A549 (cell line): ENCODE data around the gene LSS. TPM values are rescaled to one million over a fixed set of nuclear protein-coding genes. Genes with fewer than 3 reads are reported as not detected.

Source experiments
- ATAC-seq, 2 experiments: fragments of 200-7000 bp in 1 of 2; fragments of >200 bp in 1 of 2; cut with Nextera tagmentation in 1 of 2; cut with Tn5 transposase in 1 of 2; 3 replicates each; pipeline versions ENCODE4 v1.8.0 to v1.9.1; 2018 to 2020; ENCODE audit warnings: mild to moderate bottlenecking in 1 of 2, moderate library complexity in 1 of 2
- CTCF ChIA-PET: fragments of 300-600 bp; sonication (Branson Sonifier 250); formaldehyde crosslinking; extraction: SDS; loops from one replicate; lab custom pipeline; 2021; ENCODE audit warnings: antibody characterized with exemption, inconsistent platforms; lab: Yijun Ruan, JAX
- POLR2A ChIA-PET: fragments of 350-600 bp; formaldehyde crosslinking; extraction: SDS; loops from one replicate; lab custom pipeline; 2021; ENCODE audit warnings: antibody characterized with exemption, inconsistent platforms; lab: Yijun Ruan, JAX
- DNase-seq, 2 experiments: peaks; one replicate each; pipeline versions ENCODE4 v3.0.0 to v3.0.0-alpha.2; 2011 to 2016; ENCODE audit warnings: low read depth in 1 of 2, low spot score in 1 of 2
- FAIRE-seq: peaks from 2 replicates; lab custom pipeline; 2011; peaks lifted over from hg19 to GRCh38; lab: Jason Lieb, UNC
- H3K27ac ChIP-seq, 2 experiments: fragments of >200 bp; sonication (Bioruptor Twin); formaldehyde crosslinking; 3 replicates each; pipeline ENCODE4 v1.5.1; 2016 to 2017
- H3K4me1 ChIP-seq: fragments of >200 bp; sonication (Bioruptor Twin); formaldehyde crosslinking; 3 replicates; pipeline ENCODE4 v1.6.1; 2016
- H3K4me2 ChIP-seq: fragments of >200 bp; sonication (Bioruptor Twin); formaldehyde crosslinking; 3 replicates; pipeline ENCODE4 v1.6.1; 2016
- H3K4me3 ChIP-seq: fragments of >200 bp; sonication (Bioruptor Twin); formaldehyde crosslinking; 3 replicates; pipeline ENCODE4 v1.5.1; 2016
- H3K9me3 ChIP-seq: fragments of >200 bp; sonication (Bioruptor Twin); formaldehyde crosslinking; 3 replicates; pipeline ENCODE4 v1.6.1; 2016
- BCL3 ChIP-seq: fragments of >200 bp; sonication (Bioruptor Twin); formaldehyde crosslinking; IDR thresholded peaks from 3 replicates; pipeline ENCODE4 v1.6.1; 2016
- BHLHE40 ChIP-seq: IDR thresholded peaks from 2 replicates; pipeline ENCODE4 v1.6.1; 2012; ENCODE audit warnings: low read depth, low read length, inconsistent platforms
- CEBPB ChIP-seq, 2 experiments: fragments of >200 bp in 1 of 2; sonication (Bioruptor Twin) in 1 of 2; formaldehyde crosslinking in 1 of 2; IDR thresholded peaks; 2 replicates each; pipeline ENCODE4 v1.6.1; 2012 to 2016
- CHD4 ChIP-seq: fragments of 200-600 bp; sonication (generic); IDR thresholded peaks from 2 replicates; pipeline ENCODE4 v1.6.1; 2016; ENCODE audit warnings: antibody characterized with exemption, mild to moderate bottlenecking, borderline replicate concordance
- EHMT2 ChIP-seq: fragments of 200-600 bp; sonication (generic); IDR thresholded peaks from 2 replicates; pipeline ENCODE4 v1.6.1; 2016; ENCODE audit warnings: antibody characterized with exemption, low read depth, mild to moderate bottlenecking, moderate library complexity
- ESRRA ChIP-seq: fragments of 150-350 bp; IDR thresholded peaks from 2 replicates; pipeline ENCODE4 v1.6.1; 2014; ENCODE audit warnings: mild to moderate bottlenecking, low read length, borderline replicate concordance
- FOSB ChIP-seq: fragments of 250-450 bp; sonication (Bioruptor Pico); IDR thresholded peaks from 2 replicates; pipeline ENCODE4 v1.5.0; 2020; ENCODE audit warnings: mild to moderate bottlenecking, moderate library complexity
- HDAC2 ChIP-seq: fragments of 200-600 bp; sonication (generic); IDR thresholded peaks from 2 replicates; pipeline ENCODE4 v1.6.1; 2016
- HOXB5 ChIP-seq: fragments of 250-450 bp; sonication (Bioruptor Pico); IDR thresholded peaks from 2 replicates; pipeline ENCODE4 v1.5.0; 2020; ENCODE audit warnings: mild to moderate bottlenecking, moderate library complexity
- JUN ChIP-seq, 2 experiments: fragments of >200 bp; sonication (Bioruptor Twin); formaldehyde crosslinking; IDR thresholded peaks; 2 replicates in 1 of 2; 3 replicates in 1 of 2; pipeline ENCODE4 v1.6.1; 2016 to 2017
- JUNB ChIP-seq: fragments of >200 bp; sonication (Bioruptor Twin); formaldehyde crosslinking; IDR thresholded peaks from 2 replicates; pipeline ENCODE4 v1.6.1; 2016
- KDM1A ChIP-seq: fragments of 200-600 bp; sonication (generic); IDR thresholded peaks from 2 replicates; pipeline ENCODE4 v1.6.1; 2016; ENCODE audit warnings: low read depth, mild to moderate bottlenecking
- NFE2L2 ChIP-seq: fragments of 150-350 bp; conservative IDR thresholded peaks from 2 replicates; pipeline ENCODE4 v1.6.1; 2014; ENCODE audit warnings: low read length
- NPAS2 ChIP-seq: fragments of 250-450 bp; sonication (Bioruptor Pico); IDR thresholded peaks from 2 replicates; pipeline ENCODE4 v1.8.0; 2022; ENCODE audit warnings: mild to moderate bottlenecking, moderate library complexity, borderline replicate concordance
- NR3C1 ChIP-seq: fragments of >200 bp; sonication (Bioruptor Twin); formaldehyde crosslinking; IDR thresholded peaks from 3 replicates; pipeline ENCODE4 v1.6.1; 2017
- POLR2A ChIP-seq: IDR thresholded peaks from 2 replicates; pipeline ENCODE4 v1.6.1; 2012; ENCODE audit warnings: mild to moderate bottlenecking, low read length
- POLR2AphosphoS2 ChIP-seq: conservative IDR thresholded peaks from 2 replicates; pipeline ENCODE4 v1.6.1; 2012; ENCODE audit warnings: low read length, improper control_type of control experiment, inconsistent platforms
- RAD21 ChIP-seq, 2 experiments: fragments of >200 bp in 1 of 2; sonication (Bioruptor Twin) in 1 of 2; formaldehyde crosslinking in 1 of 2; IDR thresholded peaks in 1 of 2; conservative IDR thresholded peaks in 1 of 2; 2 replicates in 1 of 2; 3 replicates in 1 of 2; pipeline ENCODE4 v1.6.1; 2012 to 2018; ENCODE audit warnings: inconsistent platforms in 1 of 2
- RARB ChIP-seq: fragments of 250-450 bp; sonication (Bioruptor Pico); IDR thresholded peaks from 2 replicates; pipeline ENCODE4 v1.8.0; 2021; ENCODE audit warnings: mild to moderate bottlenecking, moderate library complexity
- RCOR1 ChIP-seq: fragments of 150-350 bp; IDR thresholded peaks from 2 replicates; pipeline ENCODE4 v1.6.1; 2014; ENCODE audit warnings: antibody characterized with exemption, low read length, low read depth
- REST ChIP-seq: fragments of 200-600 bp; sonication (generic); IDR thresholded peaks from 2 replicates; pipeline ENCODE4 v1.6.1; 2016; ENCODE audit warnings: antibody characterized with exemption, mild to moderate bottlenecking, moderate library complexity
- RFX5 ChIP-seq: fragments of 450-650 bp; IDR thresholded peaks from 2 replicates; pipeline ENCODE4 v1.7.1; 2014; ENCODE audit warnings: antibody characterized with exemption, mild to moderate bottlenecking, moderate library complexity
- RNF2 ChIP-seq: fragments of 200-600 bp; sonication (generic); IDR thresholded peaks from 2 replicates; pipeline ENCODE4 v1.6.1; 2016; ENCODE audit warnings: low read depth, mild to moderate bottlenecking, antibody characterized with exemption, moderate library complexity, borderline replicate concordance
- SMC3 ChIP-seq: fragments of >200 bp; sonication (Bioruptor Twin); formaldehyde crosslinking; IDR thresholded peaks from 3 replicates; pipeline ENCODE4 v1.6.1; 2018; ENCODE audit warnings: inconsistent platforms
- SREBF2 ChIP-seq: fragments of 450-650 bp; IDR thresholded peaks from 2 replicates; pipeline ENCODE4 v1.6.1; 2014; ENCODE audit warnings: mild to moderate bottlenecking, moderate library complexity
- TFCP2L1 ChIP-seq: fragments of 250-450 bp; sonication (Bioruptor Pico); IDR thresholded peaks from 2 replicates; pipeline ENCODE4 v1.5.0; 2021; ENCODE audit warnings: mild to moderate bottlenecking
- TP53 ChIP-seq: fragments of 250-450 bp; sonication (Bioruptor Pico); IDR thresholded peaks from 2 replicates; pipeline ENCODE4 v1.5.0; 2021; ENCODE audit warnings: mild to moderate bottlenecking, moderate library complexity
- ZSCAN20 ChIP-seq: fragments of 250-450 bp; sonication (Bioruptor Pico); IDR thresholded peaks from 2 replicates; pipeline ENCODE4 v1.8.0; 2022; ENCODE audit warnings: mild to moderate bottlenecking, moderate library complexity
- WGBS: methylation state at CpG from one replicate; pipeline ENCODE4 v1.1.6; 2017; ENCODE audit errors: missing lambda C conversion rate; 5-methylcytosine and 5-hydroxymethylcytosine counted together
- polyA plus RNA-seq, 4 experiments: library from polyadenylated mRNA; depleted of rRNA in 3 of 4; stranded (reverse); fragments of >200 nt; fragmentation: RNase III in 1 of 4; extraction: RNeasy Plus Mini Kit Qiagen cat#74134 plus additional on column Dnase treatment in 1 of 4; gene quantifications; 2 replicates in 3 of 4; 3 replicates in 1 of 4; pipeline ENCODE4 v1.2.3, GENCODE V29; 2011 to 2017
- TF ChIP-seq, protein P1 (sequence below): IDR thresholded peaks from 2 replicates; pipeline ENCODE4 v1.6.1; 2012
- TF ChIP-seq, protein P2 (sequence below): fragments of 450-650 bp; IDR thresholded peaks from 2 replicates; pipeline ENCODE4 v1.6.1; 2014; ENCODE audit warnings: antibody characterized with exemption
- TF ChIP-seq, protein P3 (sequence below): fragments of 150-350 bp; IDR thresholded peaks from 2 replicates; pipeline ENCODE4 v1.6.1; 2014; ENCODE audit warnings: low read depth, mild to moderate bottlenecking, low read length
- TF ChIP-seq, protein P4 (sequence below): IDR thresholded peaks from 2 replicates; pipeline ENCODE4 v1.6.1; 2012; ENCODE audit warnings: low read depth, borderline replicate concordance

LSS gene
- polyA plus RNA-seq, 2 of the 4 experiments (the other 2 are of a cell fraction) = 9.5 to 22.0 TPM

- TF ChIP-seq, protein P1, sequence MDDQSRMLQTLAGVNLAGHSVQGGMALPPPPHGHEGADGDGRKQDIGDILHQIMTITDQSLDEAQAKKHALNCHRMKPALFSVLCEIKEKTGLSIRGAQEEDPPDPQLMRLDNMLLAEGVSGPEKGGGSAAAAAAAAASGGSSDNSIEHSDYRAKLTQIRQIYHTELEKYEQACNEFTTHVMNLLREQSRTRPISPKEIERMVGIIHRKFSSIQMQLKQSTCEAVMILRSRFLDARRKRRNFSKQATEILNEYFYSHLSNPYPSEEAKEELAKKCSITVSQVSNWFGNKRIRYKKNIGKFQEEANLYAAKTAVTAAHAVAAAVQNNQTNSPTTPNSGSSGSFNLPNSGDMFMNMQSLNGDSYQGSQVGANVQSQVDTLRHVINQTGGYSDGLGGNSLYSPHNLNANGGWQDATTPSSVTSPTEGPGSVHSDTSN = no peak
- TF ChIP-seq, all 56 proteins: peak for 0
Observed at GRCh38 chr21:46168238-46168637, 60.3 kb downstream of the LSS start (continued).

- Histone ChIP-seq H3K27ac (no peak overlapping the region), H3K9me3 (no peaks in the 10 kb centered on the region), H3K4me1 (0 out of 3 replicates have a peak, but pooled peaks cover 4% of the 10 kb centered on the region), H3K4me2 (no peak overlapping the region), H3K4me3 (no peak overlapping the region)
- no peak for DNase-seq
- ATAC-seq = no peak
- POLR2A ChIA-PET = no interaction called here
- no peak for FAIRE-seq
- CTCF ChIA-PET = no interaction called here
- TF ChIP-seq TP53 (CRISPR knock-in tag) = no peak
- no peak for TF ChIP-seq TFCP2L1 (CRISPR knock-in tag)
- no peak for TF ChIP-seq RAD21 (conservative IDR thresholded peaks at IDR 0.05 in 1 of 2, IDR thresholded peaks at IDR 0.05 in 1 of 2)
- TF ChIP-seq ZSCAN20 = no peak
- no peak for TF ChIP-seq NFE2L2
- no peak for TF ChIP-seq NPAS2 (CRISPR knock-in tag)
- TF ChIP-seq POLR2AphosphoS2 = no peak
- TF ChIP-seq BCL3 = no peak
- TF ChIP-seq, protein P2, sequence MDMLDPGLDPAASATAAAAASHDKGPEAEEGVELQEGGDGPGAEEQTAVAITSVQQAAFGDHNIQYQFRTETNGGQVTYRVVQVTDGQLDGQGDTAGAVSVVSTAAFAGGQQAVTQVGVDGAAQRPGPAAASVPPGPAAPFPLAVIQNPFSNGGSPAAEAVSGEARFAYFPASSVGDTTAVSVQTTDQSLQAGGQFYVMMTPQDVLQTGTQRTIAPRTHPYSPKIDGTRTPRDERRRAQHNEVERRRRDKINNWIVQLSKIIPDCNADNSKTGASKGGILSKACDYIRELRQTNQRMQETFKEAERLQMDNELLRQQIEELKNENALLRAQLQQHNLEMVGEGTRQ = no peak
- TF ChIP-seq RCOR1 = no peak
- TF ChIP-seq RNF2 = no peak
- TF ChIP-seq, protein P3, sequence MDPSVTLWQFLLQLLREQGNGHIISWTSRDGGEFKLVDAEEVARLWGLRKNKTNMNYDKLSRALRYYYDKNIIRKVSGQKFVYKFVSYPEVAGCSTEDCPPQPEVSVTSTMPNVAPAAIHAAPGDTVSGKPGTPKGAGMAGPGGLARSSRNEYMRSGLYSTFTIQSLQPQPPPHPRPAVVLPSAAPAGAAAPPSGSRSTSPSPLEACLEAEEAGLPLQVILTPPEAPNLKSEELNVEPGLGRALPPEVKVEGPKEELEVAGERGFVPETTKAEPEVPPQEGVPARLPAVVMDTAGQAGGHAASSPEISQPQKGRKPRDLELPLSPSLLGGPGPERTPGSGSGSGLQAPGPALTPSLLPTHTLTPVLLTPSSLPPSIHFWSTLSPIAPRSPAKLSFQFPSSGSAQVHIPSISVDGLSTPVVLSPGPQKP = no peak
- TF ChIP-seq JUNB = no peak
- TF ChIP-seq SREBF2 = no peak
- TF ChIP-seq RARB (CRISPR knock-in tag) = no peak
- TF ChIP-seq, protein P4, sequence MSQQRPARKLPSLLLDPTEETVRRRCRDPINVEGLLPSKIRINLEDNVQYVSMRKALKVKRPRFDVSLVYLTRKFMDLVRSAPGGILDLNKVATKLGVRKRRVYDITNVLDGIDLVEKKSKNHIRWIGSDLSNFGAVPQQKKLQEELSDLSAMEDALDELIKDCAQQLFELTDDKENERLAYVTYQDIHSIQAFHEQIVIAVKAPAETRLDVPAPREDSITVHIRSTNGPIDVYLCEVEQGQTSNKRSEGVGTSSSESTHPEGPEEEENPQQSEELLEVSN = no peak
Observed at GRCh38 chr21:46165098-46165497, 63.5 kb downstream of the LSS start.

DNA sequence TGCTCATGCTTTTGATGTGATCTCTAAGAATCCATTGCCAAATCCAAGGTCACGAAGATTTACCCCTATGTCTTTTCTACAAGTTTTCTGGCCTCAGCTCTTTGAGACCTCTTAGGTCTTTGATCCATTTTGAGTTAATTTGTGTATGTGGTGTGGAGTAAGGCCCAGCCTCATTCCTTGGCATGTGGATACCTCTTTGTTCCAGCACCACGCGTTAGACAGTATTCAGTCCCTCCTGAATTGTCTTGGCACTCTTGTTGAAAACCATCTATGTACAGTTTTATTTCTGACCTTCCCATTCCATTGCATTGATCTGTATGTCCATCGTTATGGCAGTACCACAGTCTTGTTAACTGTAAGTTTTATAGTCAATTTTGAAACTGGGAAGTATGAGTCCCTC, 65.2 kb downstream of the LSS start:
- WGBS = 80% methylated on average over 4 of the region's 4 CpGs
- TF ChIP-seq KDM1A = no peak
- no peak for TF ChIP-seq FOSB (CRISPR knock-in tag)
- no peak for TF ChIP-seq BHLHE40
- no peak for TF ChIP-seq EHMT2
- no peak for TF ChIP-seq CHD4
- no peak for TF ChIP-seq NR3C1
- TF ChIP-seq SMC3 = no peak
- no peak for TF ChIP-seq CEBPB (IDR thresholded peaks at IDR 0.05)
- TF ChIP-seq POLR2A = no peak
- no peak for TF ChIP-seq HDAC2
- TF ChIP-seq SREBF2 = no peak
- TF ChIP-seq HOXB5 (CRISPR knock-in tag) = no peak
- TF ChIP-seq RFX5 = no peak
- TF ChIP-seq ESRRA = no peak
- no peak for TF ChIP-seq JUN (IDR thresholded peaks at IDR 0.05)
- TF ChIP-seq REST = no peak

More for the DNA sequence above, 65.2 kb downstream of the LSS start:
- Histone ChIP-seq H3K4me1 (0 out of 3 replicates have a peak, but pooled peaks cover 4% of the 10 kb centered on the region), H3K9me3 (no peaks in the 10 kb centered on the region), H3K27ac (no peak overlapping the region), H3K4me3 (no peak overlapping the region), H3K4me2 (no peak overlapping the region)
- ChIA-PET CTCF (no interaction called here), POLR2A (no interaction called here)
- ATAC-seq (no peak), FAIRE-seq (no peak), DNase-seq (no peak)
